OCI-LY1 (cell line): ENCODE measurements around the gene COMMD10.

Experiments used
- H2AFZ ChIP-seq: fragments of 200-600 bp; sonication (generic), shearing (Covaris generic); 2 replicates; pipeline ENCODE4 v1.6.0; 2014; ENCODE audit warnings: antibody characterized with exemption, mild to moderate bottlenecking, low read length
- H3F3A ChIP-seq: fragments of 200-600 bp; sonication (generic), shearing (Covaris generic); 2 replicates; pipeline ENCODE4 v1.6.0; 2014; ENCODE audit warnings: mild to moderate bottlenecking, antibody characterized with exemption, low read length, moderate library complexity; ENCODE audit not compliant: insufficient read depth
- H3K27ac ChIP-seq: fragments of 200-600 bp; sonication (generic); 2 replicates; pipeline ENCODE4 v1.5.1; 2014; ENCODE audit warnings: low read length, mixed run types, mild to moderate bottlenecking, low read depth; ENCODE audit not compliant: poor library complexity, severe bottlenecking
- H3K27me3 ChIP-seq: fragments of 200-600 bp; sonication (generic); 2 replicates; pipeline ENCODE4 v1.6.0; 2014; ENCODE audit warnings: antibody characterized with exemption, mild to moderate bottlenecking, low read length, moderate library complexity; ENCODE audit not compliant: insufficient read depth
- H3K36me3 ChIP-seq: fragments of 200-600 bp; sonication (generic); 2 replicates; pipeline ENCODE4 v1.6.1; 2014; ENCODE audit warnings: mild to moderate bottlenecking, antibody characterized with exemption, low read length, moderate library complexity, mixed read lengths; ENCODE audit not compliant: insufficient read depth
- H3K4me1 ChIP-seq: fragments of 200-600 bp; sonication (generic); 2 replicates; pipeline ENCODE4 v1.5.1; 2014; ENCODE audit warnings: mild to moderate bottlenecking, low read length, moderate library complexity; ENCODE audit not compliant: insufficient read depth, severe bottlenecking
- H3K4me2 ChIP-seq: fragments of 200-600 bp; sonication (generic), shearing (Covaris generic); 2 replicates; pipeline ENCODE4 v1.6.1; 2014; ENCODE audit warnings: low read length
- H3K4me3 ChIP-seq: fragments of 200-600 bp; sonication (generic); 2 replicates; pipeline ENCODE4 v1.5.1; 2014; ENCODE audit warnings: low read length, low read depth, mild to moderate bottlenecking, mixed read lengths; ENCODE audit not compliant: poor library complexity, severe bottlenecking
- H3K79me2 ChIP-seq: fragments of 200-600 bp; shearing (Covaris generic); 2 replicates; pipeline ENCODE4 v1.6.1; 2016; ENCODE audit warnings: mixed run types, low read length, mixed read lengths; ENCODE audit not compliant: insufficient read depth
- H3K9ac ChIP-seq: fragments of 200-600 bp; sonication (generic), shearing (Covaris generic); 2 replicates; pipeline ENCODE4 v1.6.1; 2014; ENCODE audit warnings: mild to moderate bottlenecking, low read length, mixed read lengths
- H3K9me2 ChIP-seq: fragments of 200-600 bp; sonication (generic), shearing (Covaris generic); 2 replicates; pipeline ENCODE4 v1.6.1; 2014; ENCODE audit warnings: low read depth, mild to moderate bottlenecking, low read length, mixed read lengths
- H3K9me3 ChIP-seq: fragments of 200-600 bp; shearing (Covaris generic); 2 replicates; pipeline ENCODE4 v1.6.1; 2014; ENCODE audit warnings: low read length, mixed read lengths
- H4K20me1 ChIP-seq: fragments of 200-600 bp; sonication (generic), shearing (Covaris generic); 2 replicates; pipeline ENCODE4 v1.6.0; 2016; ENCODE audit warnings: mild to moderate bottlenecking, low read length; ENCODE audit not compliant: insufficient read depth
- EZH2 ChIP-seq: fragments of 200-600 bp; sonication (generic), shearing (Covaris generic); IDR thresholded peaks from 2 replicates; pipeline ENCODE4 v1.8.0; 2017; ENCODE audit warnings: borderline replicate concordance, mixed run types, mild to moderate bottlenecking, antibody characterized with exemption, low read length, moderate library complexity, mixed read lengths
- TF ChIP-seq, protein P1 (sequence below): fragments of 200-600 bp; sonication (generic), shearing (Covaris generic); IDR thresholded peaks from 2 replicates; pipeline ENCODE4 v1.5.1; 2017; ENCODE audit warnings: mild to moderate bottlenecking, antibody characterized with exemption, low read length, moderate library complexity, mixed read lengths

COMMD10 gene

DNA sequence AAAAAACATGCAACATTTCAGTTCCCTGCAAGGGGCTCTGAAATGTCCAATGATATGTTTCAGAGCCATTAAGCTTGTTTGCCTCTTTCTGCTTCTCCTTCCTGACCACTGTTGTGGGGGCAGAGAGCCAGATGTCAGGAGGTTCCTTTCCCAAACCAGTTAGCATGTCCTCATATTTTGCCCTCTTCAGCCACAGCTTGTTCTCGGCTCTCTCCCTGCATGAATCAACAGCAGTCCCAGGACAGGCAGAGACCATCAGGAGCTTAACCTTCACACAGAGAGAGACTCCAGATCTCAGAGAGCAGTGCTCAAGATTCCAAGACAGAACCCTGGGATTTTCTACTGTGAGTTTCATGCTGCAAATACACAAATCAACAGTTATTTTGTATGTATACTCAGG, 218.5 kb downstream of the COMMD10 start:
- Histone ChIP-seq H3K4me3 (no peak overlapping the region), H3K4me1 (no peaks in the 10 kb centered on the region), H3K4me2 (no peak overlapping the region), H3K36me3 (peaks cover 29% of the 10 kb centered on the region), H3F3A (no peaks in the 10 kb centered on the region), H3K9me2 (no peaks in the 10 kb centered on the region), H3K27me3 (no peaks in the 10 kb centered on the region), H3K27ac (no peak overlapping the region), H2AFZ (no peak overlapping the region), H3K79me2 (no peaks in the 10 kb centered on the region), H4K20me1 (no peaks in the 10 kb centered on the region), H3K9me3 (peaks cover 7% of the 10 kb centered on the region; the same call in 1 of the 2 replicates), H3K9ac (no peak overlapping the region)
- TF ChIP-seq EZH2, result no peak

DNA sequence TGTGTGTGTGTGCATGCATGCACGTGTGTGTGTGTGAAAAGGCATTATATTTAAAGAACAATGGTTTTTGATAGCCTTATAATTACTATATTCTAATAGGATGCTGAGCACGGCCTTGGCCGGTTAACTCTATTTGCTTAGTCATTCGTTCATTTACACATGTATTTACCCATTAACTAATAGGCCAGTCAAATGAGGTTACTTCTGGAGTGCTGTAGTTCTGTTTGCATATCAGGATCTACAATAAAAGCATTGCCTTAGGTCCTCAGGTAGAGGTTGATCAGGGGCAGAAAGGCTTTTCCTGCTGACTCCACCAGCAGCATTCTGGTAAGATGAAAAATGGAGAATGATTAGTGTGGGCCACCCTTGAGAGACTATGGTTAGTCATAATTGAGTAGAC, 219.0 kb downstream of the COMMD10 start:
- no peak overlapping the region for H3K9ac ChIP-seq
- H3K9me2 ChIP-seq, result no peaks in the 10 kb centered on the region
- H3K4me3 ChIP-seq, result no peak overlapping the region
- no peaks in the 10 kb centered on the region for H3K79me2 ChIP-seq
- H2AFZ ChIP-seq, result no peak overlapping the region
- no peak overlapping the region for H3K4me2 ChIP-seq
- no peak overlapping the region for H3K27ac ChIP-seq
- no peaks in the 10 kb centered on the region for H3K4me1 ChIP-seq
- peaks cover 29% of the 10 kb centered on the region for H3K36me3 ChIP-seq
- TF ChIP-seq, protein P1, sequence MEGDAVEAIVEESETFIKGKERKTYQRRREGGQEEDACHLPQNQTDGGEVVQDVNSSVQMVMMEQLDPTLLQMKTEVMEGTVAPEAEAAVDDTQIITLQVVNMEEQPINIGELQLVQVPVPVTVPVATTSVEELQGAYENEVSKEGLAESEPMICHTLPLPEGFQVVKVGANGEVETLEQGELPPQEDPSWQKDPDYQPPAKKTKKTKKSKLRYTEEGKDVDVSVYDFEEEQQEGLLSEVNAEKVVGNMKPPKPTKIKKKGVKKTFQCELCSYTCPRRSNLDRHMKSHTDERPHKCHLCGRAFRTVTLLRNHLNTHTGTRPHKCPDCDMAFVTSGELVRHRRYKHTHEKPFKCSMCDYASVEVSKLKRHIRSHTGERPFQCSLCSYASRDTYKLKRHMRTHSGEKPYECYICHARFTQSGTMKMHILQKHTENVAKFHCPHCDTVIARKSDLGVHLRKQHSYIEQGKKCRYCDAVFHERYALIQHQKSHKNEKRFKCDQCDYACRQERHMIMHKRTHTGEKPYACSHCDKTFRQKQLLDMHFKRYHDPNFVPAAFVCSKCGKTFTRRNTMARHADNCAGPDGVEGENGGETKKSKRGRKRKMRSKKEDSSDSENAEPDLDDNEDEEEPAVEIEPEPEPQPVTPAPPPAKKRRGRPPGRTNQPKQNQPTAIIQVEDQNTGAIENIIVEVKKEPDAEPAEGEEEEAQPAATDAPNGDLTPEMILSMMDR, result no peak
- no peak for TF ChIP-seq EZH2
- H3F3A ChIP-seq, result no peaks in the 10 kb centered on the region
- peaks cover 7% of the 10 kb centered on the region; the same call in 1 of the 2 replicates for H3K9me3 ChIP-seq
- no peaks in the 10 kb centered on the region for H4K20me1 ChIP-seq
- H3K27me3 ChIP-seq, result no peaks in the 10 kb centered on the region

DNA sequence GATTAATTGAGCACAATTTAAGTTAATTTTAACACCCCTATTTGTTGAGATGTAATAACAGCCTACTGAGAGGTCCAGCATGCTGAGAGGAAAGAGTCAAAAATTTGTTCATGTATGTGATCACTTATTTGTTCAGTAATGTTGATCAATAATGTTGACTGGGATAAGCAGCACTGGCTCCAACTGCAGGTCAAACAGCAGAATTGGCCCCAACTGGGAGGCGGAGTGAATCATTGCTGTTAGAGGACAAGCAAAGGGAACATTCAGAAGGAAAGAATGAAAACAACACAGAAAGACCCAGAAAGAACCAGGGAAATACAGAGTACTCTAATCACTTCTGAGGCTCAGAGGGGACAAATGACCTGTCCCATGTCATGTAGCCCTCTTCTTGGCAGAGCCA, 221.1 kb downstream of the COMMD10 start:
- no peaks in the 10 kb centered on the region for H3K4me1 ChIP-seq
- H2AFZ ChIP-seq, result no peak overlapping the region
- TF ChIP-seq, protein P1, result no peak
- TF ChIP-seq EZH2, result no peak
- H3K9me3 ChIP-seq, result peaks cover 7% of the 10 kb centered on the region; the same call in 1 of the 2 replicates
- no peaks in the 10 kb centered on the region for H3K27me3 ChIP-seq
- no peak overlapping the region for H3K9ac ChIP-seq
- no peak overlapping the region for H3K4me2 ChIP-seq
- no peaks in the 10 kb centered on the region for H4K20me1 ChIP-seq
- no peaks in the 10 kb centered on the region for H3K9me2 ChIP-seq
- H3K79me2 ChIP-seq, result no peaks in the 10 kb centered on the region
- H3F3A ChIP-seq, result no peaks in the 10 kb centered on the region
- no peak overlapping the region for H3K4me3 ChIP-seq
- no peak overlapping the region for H3K27ac ChIP-seq
- peaks cover 29% of the 10 kb centered on the region for H3K36me3 ChIP-seq

DNA sequence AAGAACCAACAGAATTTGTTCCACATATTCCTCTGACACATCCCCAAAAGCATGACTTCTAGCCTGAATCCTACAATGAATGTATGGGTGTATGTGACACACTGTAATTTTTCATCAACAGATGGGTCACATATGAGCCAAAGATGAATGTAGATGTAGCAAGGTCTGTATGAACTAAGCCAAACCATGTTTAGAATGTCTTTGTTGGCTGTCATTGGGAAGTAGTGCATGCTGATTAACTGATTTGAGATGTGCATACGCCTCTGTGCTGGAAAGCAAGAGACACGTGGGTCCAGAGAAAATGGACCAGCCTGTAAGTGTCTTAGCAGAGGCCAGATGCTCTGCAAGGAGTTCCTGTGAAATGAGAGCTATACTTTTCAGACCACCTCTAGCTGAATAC, 222.0 kb downstream of the COMMD10 start:
- H2AFZ ChIP-seq, result no peak overlapping the region
- no peaks in the 10 kb centered on the region for H3K27me3 ChIP-seq
- no peaks in the 10 kb centered on the region for H3F3A ChIP-seq
- no peak overlapping the region for H3K27ac ChIP-seq
- H3K9me2 ChIP-seq, result no peaks in the 10 kb centered on the region
- no peaks in the 10 kb centered on the region for H3K4me1 ChIP-seq
- H3K4me3 ChIP-seq, result no peak overlapping the region
- peaks cover 7% of the 10 kb centered on the region; the same call in 1 of the 2 replicates for H3K9me3 ChIP-seq
- no peak overlapping the region for H3K9ac ChIP-seq
- no peaks in the 10 kb centered on the region for H4K20me1 ChIP-seq
- H3K36me3 ChIP-seq, result peaks cover 29% of the 10 kb centered on the region
- no peaks in the 10 kb centered on the region for H3K79me2 ChIP-seq
- TF ChIP-seq EZH2, result no peak
- TF ChIP-seq, protein P1, result no peak
- H3K4me2 ChIP-seq, result no peak overlapping the region
